ENCODE results near the gene PTPRN2. TPM values are rescaled to one million over a fixed set of nuclear protein-coding genes. Genes with fewer than 3 reads are reported as not detected.

Gene PTPRN2
- total and polyA plus RNA-seq, 2 of the 8 experiments (the other 6 are each of a cell fraction or from before 2014, with no cell fraction given), result 2.6 to 4.5 TPM

- TF ChIP-seq POLR2AphosphoS5 (IDR thresholded peaks at IDR 0.05; ENCODE audit: low read depth, low read length) (no peak), SIX5 (IDR thresholded peaks at IDR 0.05; ENCODE audit: low read depth, low read length) (no peak)
Measured at GRCh38 chr7:157643525-157643970, 944.1 kb downstream of the PTPRN2 start (continued).

All from H1 (cell line).